Neural progenitor cell (in vitro differentiated cells): ENCODE results near the gene SLC5A8. TPM values are rescaled to one million over a fixed set of nuclear protein-coding genes. Genes with fewer than 3 reads are reported as not detected.

Source experiments
- DNase-seq: peaks from one replicate; pipeline ENCODE4 v3.0.0-alpha.2; 2016; ENCODE audit warnings: low spot score
- H2AFZ ChIP-seq: fragments of 200-600 bp; sonication (generic); replicated peaks from 2 replicates; pipeline ENCODE4 v1.6.1; 2016; ENCODE audit warnings: antibody characterized with exemption
- H3F3A ChIP-seq: fragments of 200-600 bp; sonication (generic); 2 replicates; pipeline ENCODE4 v1.6.1; 2016; ENCODE audit warnings: antibody characterized with exemption, low read depth
- H3K27ac ChIP-seq: fragments of 200-600 bp; sonication (generic); 2 replicates; pipeline ENCODE4 v1.5.1; 2016; ENCODE audit warnings: mild to moderate bottlenecking
- H3K27me3 ChIP-seq: fragments of 200-600 bp; sonication (generic); 2 replicates; pipeline ENCODE4 v1.6.1; 2016; ENCODE audit warnings: mild to moderate bottlenecking, moderate library complexity
- H3K36me3 ChIP-seq: fragments of 200-600 bp; sonication (generic); 2 replicates; pipeline ENCODE4 v1.5.1; 2016
- H3K4me1 ChIP-seq: fragments of 200-600 bp; sonication (generic); 2 replicates; pipeline ENCODE4 v1.6.1; 2016; ENCODE audit warnings: mixed run types
- H3K4me2 ChIP-seq: fragments of 200-600 bp; sonication (generic); 2 replicates; pipeline ENCODE4 v1.6.1; 2016
- H3K4me3 ChIP-seq: fragments of 200-600 bp; sonication (generic); 2 replicates; pipeline ENCODE4 v1.5.1; 2016
- H3K79me2 ChIP-seq: fragments of 200-600 bp; sonication (generic); 2 replicates; pipeline ENCODE4 v1.6.1; 2016; ENCODE audit warnings: low read depth
- H3K9ac ChIP-seq: fragments of 200-600 bp; sonication (generic); 2 replicates; pipeline ENCODE4 v1.6.1; 2016
- H3K9me3 ChIP-seq: fragments of 200-600 bp; sonication (generic); 2 replicates; pipeline ENCODE4 v1.5.1; 2016; ENCODE audit warnings: low read depth
- H4K20me1 ChIP-seq: fragments of 200-600 bp; sonication (generic); 2 replicates; pipeline ENCODE4 v1.6.1; 2016; ENCODE audit warnings: low read depth
- H3K27ac Mint-ChIP-seq: 3 replicates; pipeline ENCODE4 v1.8.0; 2021; ENCODE audit warnings: mixed read lengths
- H3K27me3 Mint-ChIP-seq: 2 replicates; pipeline ENCODE4 v1.8.0; 2022; ENCODE audit warnings: low read depth, mild to moderate bottlenecking, inconsistent platforms, moderate library complexity, mixed read lengths; ENCODE audit not compliant: insufficient read depth
- H3K36me3 Mint-ChIP-seq: 3 replicates; pipeline ENCODE4 v1.8.0; 2021; ENCODE audit warnings: mixed read lengths
- H3K4me1 Mint-ChIP-seq: 3 replicates; pipeline ENCODE4 v1.8.0; 2021; ENCODE audit warnings: mixed read lengths
- H3K4me3 Mint-ChIP-seq: 3 replicates; pipeline ENCODE4 v1.8.0; 2021; ENCODE audit warnings: mild to moderate bottlenecking, moderate library complexity, mixed read lengths
- H3K9me3 Mint-ChIP-seq: 3 replicates; pipeline ENCODE4 v1.8.0; 2020; ENCODE audit warnings: mixed read lengths
- CTCF ChIP-seq: fragments of 200-600 bp; sonication (generic); IDR thresholded peaks from 2 replicates; pipeline ENCODE4 v1.5.1; 2017; ENCODE audit warnings: antibody characterized with exemption, mild to moderate bottlenecking
- EZH2 ChIP-seq: fragments of 200-600 bp; sonication (generic); IDR thresholded peaks from 2 replicates; pipeline ENCODE4 v1.6.1; 2017; ENCODE audit warnings: antibody characterized with exemption, mild to moderate bottlenecking, moderate library complexity
- EZH2phosphoT487 ChIP-seq: fragments of 200-600 bp; sonication (generic); IDR thresholded peaks from 2 replicates; pipeline ENCODE4 v1.6.1; 2017; ENCODE audit warnings: antibody characterized with exemption
- small RNA-seq: library from RNA; depleted of rRNA; stranded (forward); fragments of <200 nt; gene quantifications from one replicate; pipeline ENCODE3, GENCODE V24; 2015
- total RNA-seq: library from RNA; depleted of rRNA; stranded (reverse); fragments of >200 nt; gene quantifications from 2 replicates; pipeline ENCODE4 v1.2.3, GENCODE V29; 2015; ENCODE audit warnings: low replicate concordance

SLC5A8 gene
- total RNA-seq, 1 donor from 2014 or later, result not detected

- Histone ChIP-seq H3K27ac (no peak overlapping the region), H3K27me3 (no peaks in the 10 kb centered on the region), H2AFZ (no peak overlapping the region), H3K9ac (no peak overlapping the region), H4K20me1 (no peaks in the 10 kb centered on the region), H3F3A (no peaks in the 10 kb centered on the region), H3K79me2 (no peaks in the 10 kb centered on the region), H3K36me3 (no peaks in the 10 kb centered on the region), H3K9me3 (no peaks in the 10 kb centered on the region), H3K4me1 (no peaks in the 10 kb centered on the region), H3K4me2 (no peak overlapping the region), H3K4me3 (no peak overlapping the region)
- H3K4me3 Mint-ChIP-seq, result no peak overlapping the region
- H3K9me3 Mint-ChIP-seq, result no peaks in the 10 kb centered on the region
- H3K36me3 Mint-ChIP-seq, result no peaks in the 10 kb centered on the region
- no peaks in the 10 kb centered on the region for H3K27me3 Mint-ChIP-seq
- H3K27ac Mint-ChIP-seq, result no peak overlapping the region
- peaks cover 2% of the 10 kb centered on the region for H3K4me1 Mint-ChIP-seq
- TF ChIP-seq CTCF, result peak; percentile 24
- TF ChIP-seq EZH2, result no peak
- TF ChIP-seq EZH2phosphoT487, result no peak
- peak; percentile 12 for DNase-seq
These were observed 101.9 kb downstream of the SLC5A8 start for GRCh38 chr12:101108130-101108529.

GRCh38 chr12:101107032-101107763 lies 102.8 kb downstream of the SLC5A8 start:
- no peaks in the 10 kb centered on the region for H3K4me1 ChIP-seq
- no peak overlapping the region for H2AFZ ChIP-seq
- H3K4me2 ChIP-seq, result no peak overlapping the region
- Mint-ChIP-seq H3K4me1 (peaks cover 2% of the 10 kb centered on the region), H3K36me3 (no peaks in the 10 kb centered on the region), H3K4me3 (no peak overlapping the region), H3K27me3 (no peaks in the 10 kb centered on the region), H3K27ac (no peak overlapping the region), H3K9me3 (no peaks in the 10 kb centered on the region)
- H3F3A ChIP-seq, result no peaks in the 10 kb centered on the region
- H3K27me3 ChIP-seq, result no peaks in the 10 kb centered on the region
- no peak overlapping the region for H3K9ac ChIP-seq
- no peak overlapping the region for H3K27ac ChIP-seq
- H3K79me2 ChIP-seq, result no peaks in the 10 kb centered on the region
- no peak overlapping the region for H3K4me3 ChIP-seq
- no peaks in the 10 kb centered on the region for H3K36me3 ChIP-seq
- TF ChIP-seq EZH2 (no peak), EZH2phosphoT487 (no peak), CTCF (no peak)
- H3K9me3 ChIP-seq, result no peaks in the 10 kb centered on the region
- no peaks in the 10 kb centered on the region for H4K20me1 ChIP-seq
- no peak for DNase-seq

Small RNA genes within 50 kb of the gene (small RNA-seq; reads per million reads assigned to genes)
- gene RNU6-768P, result not detected

Other genes with a start within 250 kb of the SLC5A8 start
- gene UTP20, start 69.9 kb upstream of the SLC5A8 start, total RNA-seq, result 16.3 and 19.3 TPM in 2 replicates
- gene ARL1, start 197.5 kb upstream of the SLC5A8 start, total RNA-seq, result 47.5 and 89.8 TPM in 2 replicates